ENCODE results near the gene SCFD2.

Gene SCFD2

GRCh38 chr4:53126099-53126498 is 239.8 kb downstream of the SCFD2 start:
- no peaks in the 10 kb centered on the region for H3K36me3 ChIP-seq (ENCODE audit: insufficient read depth, insufficient read length, low read length)
- no peaks in the 10 kb centered on the region for H3K9me3 ChIP-seq (ENCODE audit: insufficient read depth, low read length)
- no peak for DNase-seq (ENCODE audit: low read depth, low spot score)
- H3K4me1 ChIP-seq (ENCODE audit: insufficient read depth, insufficient read length), result no peaks in the 10 kb centered on the region
- no peak overlapping the region for H3K4me3 ChIP-seq (ENCODE audit: insufficient read length, low read depth)
- no peak overlapping the region for H3K9ac ChIP-seq (ENCODE audit: insufficient read length, low read depth)
- no peaks in the 10 kb centered on the region for H3K27me3 ChIP-seq (ENCODE audit: insufficient read depth, insufficient read length)
- no peak for TF ChIP-seq YY1 (IDR thresholded peaks at IDR 0.05; ENCODE audit: insufficient read depth, insufficient read length)
- TF ChIP-seq ZNF274 (IDR thresholded peaks at IDR 0.05; ENCODE audit: low read depth, low read length), result no peak
- no peak for TF ChIP-seq SUZ12 (IDR thresholded peaks at IDR 0.05; ENCODE audit: extremely low read depth, insufficient read depth, insufficient read length)

- Histone ChIP-seq H3K9ac (ENCODE audit: insufficient read length, low read depth) (no peak overlapping the region), H3K9me3 (ENCODE audit: insufficient read depth, low read length) (no peaks in the 10 kb centered on the region), H3K27me3 (ENCODE audit: insufficient read depth, insufficient read length) (no peaks in the 10 kb centered on the region), H3K4me3 (ENCODE audit: insufficient read length, low read depth) (no peak overlapping the region), H3K36me3 (ENCODE audit: insufficient read depth, insufficient read length, low read length) (no peaks in the 10 kb centered on the region), H3K4me1 (ENCODE audit: insufficient read depth, insufficient read length) (no peaks in the 10 kb centered on the region)
- DNase-seq (ENCODE audit: low read depth, low spot score), result no peak
- TF ChIP-seq ZNF274 (IDR thresholded peaks at IDR 0.05; ENCODE audit: low read depth, low read length) (no peak), YY1 (IDR thresholded peaks at IDR 0.05; ENCODE audit: insufficient read depth, insufficient read length) (no peak), SUZ12 (IDR thresholded peaks at IDR 0.05; ENCODE audit: extremely low read depth, insufficient read depth, insufficient read length) (no peak)
Measured at GRCh38 chr4:53123819-53124218, 242.0 kb downstream of the SCFD2 start.

DNA sequence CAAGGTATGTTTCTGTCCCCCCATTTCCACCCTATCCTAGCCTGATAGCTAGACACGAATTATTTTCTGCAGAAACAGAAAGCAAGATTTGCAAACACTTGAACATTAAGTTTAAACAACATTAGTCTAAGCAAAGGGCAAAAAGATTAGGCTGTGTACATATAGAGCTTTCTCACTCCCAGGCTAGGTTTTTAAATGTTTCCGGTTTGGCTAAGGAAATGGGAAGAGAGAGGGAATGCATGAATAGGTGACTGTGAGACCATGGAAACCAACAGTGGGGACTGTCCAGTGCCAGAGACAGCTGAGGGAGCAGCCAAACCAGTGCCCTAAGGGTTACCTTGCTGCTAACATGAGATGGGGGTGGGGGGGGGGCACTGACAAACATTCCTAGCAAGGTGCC is 242.7 kb downstream of the SCFD2 start:
- Histone ChIP-seq H3K4me3 (ENCODE audit: insufficient read length, low read depth) (no peak overlapping the region), H3K27me3 (ENCODE audit: insufficient read depth, insufficient read length) (no peaks in the 10 kb centered on the region), H3K4me1 (ENCODE audit: insufficient read depth, insufficient read length) (no peaks in the 10 kb centered on the region), H3K9me3 (ENCODE audit: insufficient read depth, low read length) (no peaks in the 10 kb centered on the region), H3K36me3 (ENCODE audit: insufficient read depth, insufficient read length, low read length) (no peaks in the 10 kb centered on the region), H3K9ac (ENCODE audit: insufficient read length, low read depth) (no peak overlapping the region)
- no peak for TF ChIP-seq YY1 (IDR thresholded peaks at IDR 0.05; ENCODE audit: insufficient read depth, insufficient read length)
- no peak for DNase-seq (ENCODE audit: low read depth, low spot score)

GRCh38 chr4:53122280-53123116 is 243.4 kb downstream of the SCFD2 start:
- no peak for DNase-seq (ENCODE audit: low read depth, low spot score)
- TF ChIP-seq ZNF274 (IDR thresholded peaks at IDR 0.05; ENCODE audit: low read depth, low read length), result no peak
- H3K9me3 ChIP-seq (ENCODE audit: insufficient read depth, low read length), result no peaks in the 10 kb centered on the region
- H3K4me3 ChIP-seq (ENCODE audit: insufficient read length, low read depth), result no peak overlapping the region
- no peaks in the 10 kb centered on the region for H3K27me3 ChIP-seq (ENCODE audit: insufficient read depth, insufficient read length)
- no peaks in the 10 kb centered on the region for H3K36me3 ChIP-seq (ENCODE audit: insufficient read depth, insufficient read length, low read length)
- H3K9ac ChIP-seq (ENCODE audit: insufficient read length, low read depth), result no peak overlapping the region
- H3K4me1 ChIP-seq (ENCODE audit: insufficient read depth, insufficient read length), result no peaks in the 10 kb centered on the region

DNA sequence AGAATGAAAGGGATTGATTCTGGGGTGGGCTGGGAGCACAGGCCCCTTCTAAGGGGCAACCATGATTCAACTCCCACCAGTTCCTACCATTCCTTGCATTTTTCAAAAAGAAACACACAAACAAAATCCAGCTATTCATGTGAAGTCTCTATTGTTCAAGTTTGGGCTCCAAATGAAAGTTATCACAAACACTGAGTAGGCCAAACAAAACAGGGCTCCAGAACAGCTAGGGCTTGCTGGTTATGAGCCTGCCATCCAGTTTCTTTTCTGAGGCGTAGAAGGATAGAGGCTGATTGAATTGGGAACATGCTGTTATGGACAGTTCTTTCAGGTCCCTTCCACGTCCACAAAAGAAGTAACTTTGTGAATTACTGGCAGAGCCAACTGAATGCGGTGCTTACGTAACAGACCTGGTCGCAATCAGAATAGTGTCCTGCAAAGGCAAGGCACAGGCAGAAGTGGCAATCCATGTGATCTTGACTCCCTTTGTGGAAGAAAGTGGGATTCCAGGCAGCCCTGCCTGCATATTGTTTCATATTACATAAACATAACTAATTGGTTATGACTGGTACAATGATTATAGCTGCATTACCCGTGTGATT is 244.5 kb downstream of the SCFD2 start:
- Histone ChIP-seq H3K4me1 (ENCODE audit: insufficient read depth, insufficient read length) (no peaks in the 10 kb centered on the region), H3K9me3 (ENCODE audit: insufficient read depth, low read length) (no peaks in the 10 kb centered on the region)

DNA sequence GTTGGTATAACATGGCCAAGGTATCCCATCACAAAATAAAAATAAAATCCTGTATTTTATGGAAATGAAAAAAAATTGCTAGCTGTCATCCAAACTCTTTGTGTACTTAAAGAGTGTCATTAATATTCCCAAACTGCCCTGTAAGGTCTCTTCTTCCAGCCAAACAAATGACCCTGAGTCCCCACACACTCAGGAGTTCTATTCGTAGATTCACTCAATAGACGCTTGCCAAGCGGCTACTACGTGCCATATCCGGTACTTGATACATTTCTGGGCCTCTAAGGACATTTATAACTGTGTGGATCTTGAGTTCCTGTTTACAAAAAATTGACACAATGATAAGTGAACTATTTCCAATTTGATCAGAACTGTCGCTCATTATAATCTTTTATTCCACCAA is 245.1 kb downstream of the SCFD2 start:
- Histone ChIP-seq H3K27me3 (ENCODE audit: insufficient read depth, insufficient read length) (no peaks in the 10 kb centered on the region), H3K36me3 (ENCODE audit: insufficient read depth, insufficient read length, low read length) (no peaks in the 10 kb centered on the region), H3K9ac (ENCODE audit: insufficient read length, low read depth) (no peak overlapping the region), H3K4me1 (ENCODE audit: insufficient read depth, insufficient read length) (no peaks in the 10 kb centered on the region), H3K4me3 (ENCODE audit: insufficient read length, low read depth) (no peak overlapping the region), H3K9me3 (ENCODE audit: insufficient read depth, low read length) (no peaks in the 10 kb centered on the region)
- TF ChIP-seq SUZ12 (IDR thresholded peaks at IDR 0.05; ENCODE audit: extremely low read depth, insufficient read depth, insufficient read length), result no peak
- TF ChIP-seq YY1 (IDR thresholded peaks at IDR 0.05; ENCODE audit: insufficient read depth, insufficient read length), result no peak
- no peak for TF ChIP-seq ZNF274 (IDR thresholded peaks at IDR 0.05; ENCODE audit: low read depth, low read length)
- no peak for DNase-seq (ENCODE audit: low read depth, low spot score)

More for the DNA sequence above, 244.5 kb downstream of the SCFD2 start:
- TF ChIP-seq SUZ12 (IDR thresholded peaks at IDR 0.05; ENCODE audit: extremely low read depth, insufficient read depth, insufficient read length) (no peak), YY1 (IDR thresholded peaks at IDR 0.05; ENCODE audit: insufficient read depth, insufficient read length) (no peak), ZNF274 (IDR thresholded peaks at IDR 0.05; ENCODE audit: low read depth, low read length) (no peak)
- no peak for DNase-seq (ENCODE audit: low read depth, low spot score)
- H3K36me3 ChIP-seq (ENCODE audit: insufficient read depth, insufficient read length, low read length), result no peaks in the 10 kb centered on the region
- no peak overlapping the region for H3K9ac ChIP-seq (ENCODE audit: insufficient read length, low read depth)
- H3K27me3 ChIP-seq (ENCODE audit: insufficient read depth, insufficient read length), result no peaks in the 10 kb centered on the region
- no peak overlapping the region for H3K4me3 ChIP-seq (ENCODE audit: insufficient read length, low read depth)

- no peaks in the 10 kb centered on the region for H3K36me3 ChIP-seq (ENCODE audit: insufficient read depth, insufficient read length, low read length)
- DNase-seq (ENCODE audit: low read depth, low spot score), result peak; percentile 50
- TF ChIP-seq YY1 (IDR thresholded peaks at IDR 0.05; ENCODE audit: insufficient read depth, insufficient read length), result no peak
- no peak for TF ChIP-seq SUZ12 (IDR thresholded peaks at IDR 0.05; ENCODE audit: extremely low read depth, insufficient read depth, insufficient read length)
- no peak for TF ChIP-seq ZNF274 (IDR thresholded peaks at IDR 0.05; ENCODE audit: low read depth, low read length)
- H3K27me3 ChIP-seq (ENCODE audit: insufficient read depth, insufficient read length), result no peaks in the 10 kb centered on the region
- H3K4me1 ChIP-seq (ENCODE audit: insufficient read depth, insufficient read length), result no peaks in the 10 kb centered on the region
- no peaks in the 10 kb centered on the region for H3K9me3 ChIP-seq (ENCODE audit: insufficient read depth, low read length)
- H3K4me3 ChIP-seq (ENCODE audit: insufficient read length, low read depth), result no peak overlapping the region
- no peak overlapping the region for H3K9ac ChIP-seq (ENCODE audit: insufficient read length, low read depth)
Measured at GRCh38 chr4:53119680-53120079, 246.2 kb downstream of the SCFD2 start.
